Putamen (tissue), 1 donor: Measurements from ENCODE around the gene KDM4C.

Experiments
- DNase-seq: peaks from one replicate; pipeline ENCODE4 v3.0.0-alpha.2; 2016; ENCODE audit warnings: low spot score

The KDM4C gene

GRCh38 chr9:7212101-7212500, 454.3 kb downstream of the KDM4C start:
- DNase-seq: peak; percentile 78

GRCh38 chr9:7216004-7216841, 458.4 kb downstream of the KDM4C start:
- DNase-seq: no peak

- no peak for DNase-seq
Measured at GRCh38 chr9:7223981-7224380, 466.2 kb downstream of the KDM4C start.
